ENCODE results near the gene FBXW4. TPM values are rescaled to one million over a fixed set of nuclear protein-coding genes. Genes with fewer than 3 reads are reported as not detected.

Gene FBXW4
- total RNA-seq, 2 experiments from 2014 or later: 37.6 to 38.2 TPM

GRCh38 chr10:101570428-101571270 lies 124.3 kb downstream of the FBXW4 start:
- CTCF ChIA-PET: interaction anchor here (0.6 to 4.3 kb wide), 40 partner anchors 8 to 520 kb away, joined by 3 to 73 read pairs (median 4); no protein-coding TSS in a partner anchor
- TF ChIP-seq, protein P1, sequence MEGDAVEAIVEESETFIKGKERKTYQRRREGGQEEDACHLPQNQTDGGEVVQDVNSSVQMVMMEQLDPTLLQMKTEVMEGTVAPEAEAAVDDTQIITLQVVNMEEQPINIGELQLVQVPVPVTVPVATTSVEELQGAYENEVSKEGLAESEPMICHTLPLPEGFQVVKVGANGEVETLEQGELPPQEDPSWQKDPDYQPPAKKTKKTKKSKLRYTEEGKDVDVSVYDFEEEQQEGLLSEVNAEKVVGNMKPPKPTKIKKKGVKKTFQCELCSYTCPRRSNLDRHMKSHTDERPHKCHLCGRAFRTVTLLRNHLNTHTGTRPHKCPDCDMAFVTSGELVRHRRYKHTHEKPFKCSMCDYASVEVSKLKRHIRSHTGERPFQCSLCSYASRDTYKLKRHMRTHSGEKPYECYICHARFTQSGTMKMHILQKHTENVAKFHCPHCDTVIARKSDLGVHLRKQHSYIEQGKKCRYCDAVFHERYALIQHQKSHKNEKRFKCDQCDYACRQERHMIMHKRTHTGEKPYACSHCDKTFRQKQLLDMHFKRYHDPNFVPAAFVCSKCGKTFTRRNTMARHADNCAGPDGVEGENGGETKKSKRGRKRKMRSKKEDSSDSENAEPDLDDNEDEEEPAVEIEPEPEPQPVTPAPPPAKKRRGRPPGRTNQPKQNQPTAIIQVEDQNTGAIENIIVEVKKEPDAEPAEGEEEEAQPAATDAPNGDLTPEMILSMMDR (IDR thresholded peaks at IDR 0.05): peak; percentile 13
- POLR2A ChIA-PET: interaction anchor here (0.6 to 2.2 kb wide), 5 partner anchors 9 to 357 kb away, joined by 3 to 7 read pairs (median 3); partner anchors contain the start of genes DPCD and POLL
- Mint-ChIP-seq H3K27ac (no peak overlapping the region), H3K27me3 (peaks cover 34% of the 10 kb centered on the region), H3K4me1 (ENCODE audit: low read depth) (peaks cover 16% of the 10 kb centered on the region), H3K36me3 (ENCODE audit: low read depth) (no peaks in the 10 kb centered on the region), H3K4me3 (peak overlapping the region; percentile 72), H3K9me3 (no peaks in the 10 kb centered on the region)
- no peak for DNase-seq
- intact Hi-C loops (cut with micrococcal nuclease): loop anchor here (5.0 kb wide), 1 partner anchor 353 kb away; no protein-coding TSS in a partner anchor
- ATAC-seq: peak; percentile 20

GRCh38 chr10:101569622-101570427 lies 125.1 kb downstream of the FBXW4 start:
- POLR2A ChIA-PET: interaction anchor here (0.6 to 1.5 kb wide), 2 partner anchors 342 to 356 kb away, joined by 3 to 7 read pairs; no protein-coding TSS in a partner anchor
- peaks cover 41% of the 10 kb centered on the region for H3K27me3 Mint-ChIP-seq
- peaks cover 16% of the 10 kb centered on the region for H3K4me1 Mint-ChIP-seq (ENCODE audit: low read depth)

GRCh38 chr10:101569323-101569621 lies 125.7 kb downstream of the FBXW4 start:
- intact Hi-C loops (cut with micrococcal nuclease): loop anchor here (5.0 kb wide), 1 partner anchor 277 kb away; no protein-coding TSS in a partner anchor
- peaks cover 16% of the 10 kb centered on the region for H3K4me1 Mint-ChIP-seq (ENCODE audit: low read depth)

More at GRCh38 chr10:101569622-101570427, 125.1 kb downstream of the FBXW4 start:
- TF ChIP-seq, protein P1 (IDR thresholded peaks at IDR 0.05): peak; percentile 88
- no peak overlapping the region for H3K27ac Mint-ChIP-seq
- CTCF ChIA-PET: interaction anchor here (0.6 to 4.3 kb wide), 42 partner anchors 10 to 520 kb away, joined by 3 to 73 read pairs (median 5); partner anchors contain the start of gene BTRC
- no peaks in the 10 kb centered on the region for H3K9me3 Mint-ChIP-seq
- intact Hi-C loops (cut with micrococcal nuclease): loop anchor here (5.0 kb wide), 2 partner anchors 278 to 353 kb away; no protein-coding TSS in a partner anchor
- DNase-seq (peak; percentile 84), ATAC-seq (peak; percentile 84)
- H3K4me3 Mint-ChIP-seq: peak overlapping the region; percentile 72
- no peaks in the 10 kb centered on the region for H3K36me3 Mint-ChIP-seq (ENCODE audit: low read depth)

DNA sequence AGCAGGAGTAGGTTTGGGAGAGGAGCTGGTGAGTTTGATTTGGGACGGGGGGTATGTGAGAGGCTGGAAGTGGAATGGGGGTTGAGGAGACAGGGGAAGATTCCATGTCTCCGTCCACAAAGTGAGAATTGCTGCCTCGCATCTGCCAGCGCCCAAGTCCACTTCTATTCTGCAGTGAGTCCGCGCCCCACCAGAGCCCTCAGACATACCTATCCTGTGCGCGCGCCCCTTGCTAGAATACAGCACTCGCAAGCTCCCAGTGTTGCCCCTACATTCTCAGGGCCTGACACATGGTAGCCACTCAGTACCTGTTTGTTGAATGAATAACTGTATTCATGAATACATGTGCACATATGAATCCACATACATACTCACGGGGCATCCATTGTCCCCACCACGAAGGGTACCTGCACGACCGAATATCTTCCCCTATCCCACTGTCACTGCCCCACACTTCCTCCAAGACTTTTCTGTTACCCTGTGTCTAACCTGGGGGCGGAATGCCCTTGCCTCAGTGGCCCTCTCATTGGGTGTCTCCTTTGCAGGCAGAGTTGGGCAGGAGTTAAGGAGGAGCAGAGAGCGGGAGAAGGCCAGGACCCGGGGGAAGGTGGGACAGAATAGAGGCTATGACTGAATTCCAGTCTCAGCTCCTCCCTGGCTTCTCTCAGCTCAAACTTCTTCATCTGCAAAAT lies 126.8 kb downstream of the FBXW4 start:
- intact Hi-C loops (cut with micrococcal nuclease): loop anchor here (5.0 kb wide), 1 partner anchor 276 kb away; no protein-coding TSS in a partner anchor
- H3K27ac Mint-ChIP-seq: no peak overlapping the region

More at GRCh38 chr10:101569323-101569621, 125.7 kb downstream of the FBXW4 start:
- TF ChIP-seq, protein P1 (IDR thresholded peaks at IDR 0.05): no peak
- H3K36me3 Mint-ChIP-seq (ENCODE audit: low read depth): no peaks in the 10 kb centered on the region
- H3K4me3 Mint-ChIP-seq: peak overlapping the region; percentile 72
- ChIA-PET POLR2A (interaction anchor here (0.5 to 0.6 kb wide), 2 partner anchors 12 to 341 kb away, joined by 3 read pairs; no protein-coding TSS in a partner anchor), CTCF (interaction anchor here (0.6 to 4.3 kb wide), 33 partner anchors 10 to 519 kb away, joined by 3 to 73 read pairs (median 5); partner anchors contain the start of gene BTRC)
- no peak overlapping the region for H3K27ac Mint-ChIP-seq
- no peak for DNase-seq
- no peaks in the 10 kb centered on the region for H3K9me3 Mint-ChIP-seq
- no peak for ATAC-seq
- H3K27me3 Mint-ChIP-seq: peaks cover 43% of the 10 kb centered on the region

More for the DNA sequence above, 126.8 kb downstream of the FBXW4 start:
- TF ChIP-seq, protein P1 (IDR thresholded peaks at IDR 0.05): no peak
- Mint-ChIP-seq H3K27me3 (peaks cover 51% of the 10 kb centered on the region), H3K36me3 (ENCODE audit: low read depth) (no peaks in the 10 kb centered on the region), H3K4me1 (ENCODE audit: low read depth) (peaks cover 16% of the 10 kb centered on the region), H3K9me3 (no peaks in the 10 kb centered on the region), H3K4me3 (no peak overlapping the region)
- POLR2A ChIA-PET: no interaction called here
- ATAC-seq (no peak), DNase-seq (no peak)
- CTCF ChIA-PET: interaction anchor here (1.0 to 4.3 kb wide), 3 partner anchors 26 to 353 kb away, joined by 3 to 73 read pairs (median 8); no protein-coding TSS in a partner anchor
